Measurements from ENCODE around the gene MDH2. TPM values are rescaled to one million over a fixed set of nuclear protein-coding genes. Genes with fewer than 3 reads are reported as not detected.
"Not testable (repeated sequence)": the region's sequence is repeated elsewhere in the genome, so short reads cannot be mapped to it uniquely, and the experiment has no call there.

MDH2 gene
- total RNA-seq, 1 experiment from 2014 or later = 349 TPM

- peak; percentile 40 for DNase-seq (ENCODE audit: low read depth)
Measured at GRCh38 chr7:76108540-76109233, 60.8 kb downstream of the MDH2 start.

- not testable (repeated sequence) for DNase-seq (ENCODE audit: low read depth)
Measured at GRCh38 chr7:76113042-76113630, 65.2 kb downstream of the MDH2 start.

- DNase-seq (ENCODE audit: low read depth) = not testable (repeated sequence)
Measured at GRCh38 chr7:76114742-76115141, 66.8 kb downstream of the MDH2 start.

Small RNAs within 50 kb of the gene (small RNA-seq; reads per million reads assigned to genes)
- not detected for gene RNU6-863P

Other genes starting within 250 kb of the MDH2 start
- gene CCL24, start 234.3 kb upstream of the MDH2 start, total RNA-seq (2014; rRNA removed; shearing (Covaris generic)) = not detected in 2 replicates
- gene RHBDD2, start 169.1 kb upstream of the MDH2 start, total RNA-seq (2014; rRNA removed; shearing (Covaris generic)) = 19.0 and 31.2 TPM in 2 replicates
- gene POR, start 133.0 kb upstream of the MDH2 start, total RNA-seq (2014; rRNA removed; shearing (Covaris generic)) = 66.8 and 77.2 TPM in 2 replicates
- gene TMEM120A, start 53.5 kb upstream of the MDH2 start, total RNA-seq (2014; rRNA removed; shearing (Covaris generic)) = 6.6 and 16.9 TPM in 2 replicates
- gene STYXL1, start 106 bp upstream of the MDH2 start, total RNA-seq (2014; rRNA removed; shearing (Covaris generic)) = 51.9 and 53.8 TPM in 2 replicates
- 1.4 and 1.7 TPM in 2 replicates for gene SRRM3, start 153.8 kb downstream of the MDH2 start, total RNA-seq (2014; rRNA removed; shearing (Covaris generic))

All from HT1080 (cell line).